GM12878 (cell line): ENCODE measurements around the gene BLOC1S2. TPM values are rescaled to one million over a fixed set of nuclear protein-coding genes. Genes with fewer than 3 reads are reported as not detected.

ENCODE experiments used
- E2F4 ChIP-seq: IDR thresholded peaks from 2 replicates; pipeline ENCODE4 v1.6.1; 2012; ENCODE audit warnings: low read depth, low read length, improper control_type of control experiment
- GATAD2B ChIP-seq: fragments of 450-650 bp; conservative IDR thresholded peaks from 2 replicates; pipeline ENCODE4 v1.6.1; 2017; ENCODE audit warnings: low read depth, mild to moderate bottlenecking, moderate library complexity
- IRF5 ChIP-seq: fragments of 450-650 bp; IDR thresholded peaks from 2 replicates; pipeline ENCODE4 v1.6.1; 2017; ENCODE audit warnings: borderline replicate concordance
- MLLT1 ChIP-seq: fragments of 450-650 bp; IDR thresholded peaks from 2 replicates; pipeline ENCODE4 v1.6.1; 2016; ENCODE audit warnings: mild to moderate bottlenecking
- ZNF592 ChIP-seq: fragments of 450-650 bp; IDR thresholded peaks from 2 replicates; pipeline ENCODE4 v1.6.1; 2017; ENCODE audit warnings: mild to moderate bottlenecking, moderate library complexity
- polyA plus RNA-seq, 11 experiments: library from polyadenylated mRNA; depleted of rRNA in 4 of 11; unstranded in 6 of 11; stranded (reverse) in 5 of 11; fragments of >200 nt; fragmentation: Nextera tagmentation in 4 of 11; fragmentation: Illumina TruSeq in 1 of 11; extraction: Ambion mirVana in 4 of 11; extraction: Trizol in 1 of 11; gene quantifications; 1 replicate in 1 of 11; 2 replicates in 10 of 11; pipeline versions ENCODE4 v1.2.1 to v1.2.3, GENCODE V29; 2011 to 2016; ENCODE audit warnings: inconsistent platforms in 2 of 11, missing spikeins in 2 of 11, low read depth in 1 of 11
- total RNA-seq, 4 experiments: library from RNA; depleted of rRNA in 3 of 4; stranded (reverse); fragments of >200 nt in 3 of 4; fragmentation: Illumina TruSeq in 1 of 4; extraction: Trizol in 1 of 4; gene quantifications; 2 replicates each; pipeline versions ENCODE4 v1.2.1 to v1.2.3, GENCODE V29; 2013 to 2021
- TF ChIP-seq, protein P1 (sequence below): fragments of 450-650 bp; IDR thresholded peaks from 2 replicates; pipeline ENCODE4 v1.6.1; 2016; ENCODE audit warnings: mild to moderate bottlenecking, moderate library complexity, borderline replicate concordance
- TF ChIP-seq, protein P2 (sequence below): fragments of 450-650 bp; IDR thresholded peaks from 2 replicates; pipeline ENCODE4 v1.6.1; 2017; ENCODE audit warnings: mild to moderate bottlenecking

The BLOC1S2 gene
- total and polyA plus RNA-seq, 10 of the 15 experiments (the other 5 are each of a cell fraction or from before 2014, with no cell fraction given) = 58.6 to 164 (median 79.5) TPM

- TF ChIP-seq ZNF592 (no peak), GATAD2B (peak; percentile 24; the same call in 1 of the 2 replicates), E2F4 (no peak), MLLT1 (0 out of 2 replicates have a peak, but pooled peaks have one; percentile 62), IRF5 (no peak)
- TF ChIP-seq, protein P1, sequence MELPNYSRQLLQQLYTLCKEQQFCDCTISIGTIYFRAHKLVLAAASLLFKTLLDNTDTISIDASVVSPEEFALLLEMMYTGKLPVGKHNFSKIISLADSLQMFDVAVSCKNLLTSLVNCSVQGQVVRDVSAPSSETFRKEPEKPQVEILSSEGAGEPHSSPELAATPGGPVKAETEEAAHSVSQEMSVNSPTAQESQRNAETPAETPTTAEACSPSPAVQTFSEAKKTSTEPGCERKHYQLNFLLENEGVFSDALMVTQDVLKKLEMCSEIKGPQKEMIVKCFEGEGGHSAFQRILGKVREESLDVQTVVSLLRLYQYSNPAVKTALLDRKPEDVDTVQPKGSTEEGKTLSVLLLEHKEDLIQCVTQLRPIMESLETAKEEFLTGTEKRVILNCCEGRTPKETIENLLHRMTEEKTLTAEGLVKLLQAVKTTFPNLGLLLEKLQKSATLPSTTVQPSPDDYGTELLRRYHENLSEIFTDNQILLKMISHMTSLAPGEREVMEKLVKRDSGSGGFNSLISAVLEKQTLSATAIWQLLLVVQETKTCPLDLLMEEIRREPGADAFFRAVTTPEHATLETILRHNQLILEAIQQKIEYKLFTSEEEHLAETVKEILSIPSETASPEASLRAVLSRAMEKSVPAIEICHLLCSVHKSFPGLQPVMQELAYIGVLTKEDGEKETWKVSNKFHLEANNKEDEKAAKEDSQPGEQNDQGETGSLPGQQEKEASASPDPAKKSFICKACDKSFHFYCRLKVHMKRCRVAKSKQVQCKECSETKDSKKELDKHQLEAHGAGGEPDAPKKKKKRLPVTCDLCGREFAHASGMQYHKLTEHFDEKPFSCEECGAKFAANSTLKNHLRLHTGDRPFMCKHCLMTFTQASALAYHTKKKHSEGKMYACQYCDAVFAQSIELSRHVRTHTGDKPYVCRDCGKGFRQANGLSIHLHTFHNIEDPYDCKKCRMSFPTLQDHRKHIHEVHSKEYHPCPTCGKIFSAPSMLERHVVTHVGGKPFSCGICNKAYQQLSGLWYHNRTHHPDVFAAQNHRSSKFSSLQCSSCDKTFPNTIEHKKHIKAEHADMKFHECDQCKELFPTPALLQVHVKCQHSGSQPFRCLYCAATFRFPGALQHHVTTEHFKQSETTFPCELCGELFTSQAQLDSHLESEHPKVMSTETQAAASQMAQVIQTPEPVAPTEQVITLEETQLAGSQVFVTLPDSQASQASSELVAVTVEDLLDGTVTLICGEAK = peak; percentile 64
- TF ChIP-seq, protein P2, sequence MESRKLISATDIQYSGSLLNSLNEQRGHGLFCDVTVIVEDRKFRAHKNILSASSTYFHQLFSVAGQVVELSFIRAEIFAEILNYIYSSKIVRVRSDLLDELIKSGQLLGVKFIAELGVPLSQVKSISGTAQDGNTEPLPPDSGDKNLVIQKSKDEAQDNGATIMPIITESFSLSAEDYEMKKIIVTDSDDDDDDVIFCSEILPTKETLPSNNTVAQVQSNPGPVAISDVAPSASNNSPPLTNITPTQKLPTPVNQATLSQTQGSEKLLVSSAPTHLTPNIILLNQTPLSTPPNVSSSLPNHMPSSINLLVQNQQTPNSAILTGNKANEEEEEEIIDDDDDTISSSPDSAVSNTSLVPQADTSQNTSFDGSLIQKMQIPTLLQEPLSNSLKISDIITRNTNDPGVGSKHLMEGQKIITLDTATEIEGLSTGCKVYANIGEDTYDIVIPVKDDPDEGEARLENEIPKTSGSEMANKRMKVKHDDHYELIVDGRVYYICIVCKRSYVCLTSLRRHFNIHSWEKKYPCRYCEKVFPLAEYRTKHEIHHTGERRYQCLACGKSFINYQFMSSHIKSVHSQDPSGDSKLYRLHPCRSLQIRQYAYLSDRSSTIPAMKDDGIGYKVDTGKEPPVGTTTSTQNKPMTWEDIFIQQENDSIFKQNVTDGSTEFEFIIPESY = no peak
Measured at GRCh38 chr10:100286051-100287033, at the start of gene BLOC1S2 (continued).
